H1 (cell line): Measurements from ENCODE around the gene DNM2. TPM values are rescaled to one million over a fixed set of nuclear protein-coding genes. Genes with fewer than 3 reads are reported as not detected.

Experiments used
- CTCF ChIA-PET: fragments of 300-600 bp; sonication (Branson Sonifier 250); formaldehyde crosslinking; loops from one replicate; lab custom pipeline; 2021; ENCODE audit not compliant: partially characterized antibody; lab: Charles Lee
- POLR2A ChIA-PET: fragments of 300-600 bp; sonication (Branson Sonifier 250); formaldehyde crosslinking; loops from one replicate; lab custom pipeline; 2021; ENCODE audit warnings: inconsistent platforms; ENCODE audit not compliant: partially characterized antibody; lab: Charles Lee
- DNase-seq, 2 experiments: peaks; one replicate each; pipeline versions ENCODE4 v3.0.0 to v3.0.0-alpha.2; 2010 to 2022; ENCODE audit warnings: low spot score in 2 of 2, low read depth in 1 of 2, mixed read lengths in 1 of 2
- FAIRE-seq: peaks from 2 replicates; lab custom pipeline; 2011; peaks lifted over from hg19 to GRCh38; lab: Jason Lieb, UNC
- H2AFZ ChIP-seq: 2 replicates; pipeline ENCODE4 v1.8.1; 2012; ENCODE audit warnings: low read length, inconsistent platforms
- H2AK5ac ChIP-seq: 2 replicates; pipeline ENCODE4 v1.6.1; 2013; ENCODE audit warnings: low read depth, low read length
- H2BK120ac ChIP-seq: replicated peaks from 2 replicates; pipeline ENCODE3; 2013; ENCODE audit warnings: low read depth, low read length, inconsistent platforms
- H2BK12ac ChIP-seq: 2 replicates; pipeline ENCODE4 v1.6.1; 2013; ENCODE audit warnings: low read depth, low read length
- H2BK15ac ChIP-seq: 2 replicates; pipeline ENCODE4 v1.6.1; 2013; ENCODE audit warnings: low read length
- H2BK20ac ChIP-seq: 2 replicates; pipeline ENCODE4 v1.6.1; 2013; ENCODE audit warnings: low read length
- H2BK5ac ChIP-seq: 2 replicates; pipeline ENCODE4 v1.6.1; 2013; ENCODE audit warnings: low read depth, low read length
- H3K14ac ChIP-seq: 2 replicates; pipeline ENCODE4 v1.6.1; 2013; ENCODE audit warnings: inconsistent platforms; ENCODE audit not compliant: insufficient read length
- H3K18ac ChIP-seq: 2 replicates; pipeline ENCODE4 v1.6.1; 2013; ENCODE audit warnings: low read length; ENCODE audit errors: extremely low read depth
- H3K23ac ChIP-seq: 2 replicates; pipeline ENCODE4 v1.6.1; 2013; ENCODE audit warnings: inconsistent platforms; ENCODE audit not compliant: insufficient read length
- H3K23me2 ChIP-seq: 2 replicates; pipeline ENCODE4 v1.6.1; 2013; ENCODE audit warnings: low read depth, low read length
- H3K27ac ChIP-seq: 2 replicates; pipeline ENCODE4 v1.6.1; 2011; ENCODE audit warnings: low read depth, low read length, inconsistent platforms
- H3K27me3 ChIP-seq, 4 experiments: replicated peaks in 1 of 4; 1 replicate in 1 of 4; 2 replicates in 3 of 4; pipeline versions ENCODE4 v1.6.1 to v1.8.1; 2011 to 2013; ENCODE audit warnings: low read length in 3 of 4, mild to moderate bottlenecking in 3 of 4, inconsistent platforms in 2 of 4, mixed read lengths in 2 of 4, moderate library complexity in 1 of 4; ENCODE audit not compliant: control insufficient read depth in 3 of 4, insufficient read depth in 3 of 4; ENCODE audit errors: extremely low read depth in 1 of 4
- H3K36me3 ChIP-seq, 4 experiments: 2 replicates each; pipeline versions ENCODE4 v1.6.1 to v1.8.1; 2011 to 2013; ENCODE audit warnings: mild to moderate bottlenecking in 4 of 4, low read length in 3 of 4, moderate library complexity in 2 of 4, control low read depth in 1 of 4, inconsistent platforms in 1 of 4; ENCODE audit not compliant: insufficient read depth in 4 of 4, control insufficient read depth in 2 of 4
- H3K4ac ChIP-seq: replicated peaks from 2 replicates; pipeline ENCODE3; 2013; ENCODE audit warnings: low read length, low read depth, mixed read lengths, inconsistent platforms; ENCODE audit not compliant: insufficient read length
- H3K4me1 ChIP-seq, 4 experiments: replicated peaks in 1 of 4; 1 replicate in 1 of 4; 2 replicates in 3 of 4; pipeline versions ENCODE4 v1.6.1 to v1.8.1; 2011 to 2013; ENCODE audit warnings: low read length in 3 of 4, inconsistent platforms in 2 of 4, mixed read lengths in 1 of 4; ENCODE audit not compliant: insufficient read depth in 4 of 4, control insufficient read depth in 3 of 4
- H3K4me2 ChIP-seq, 2 experiments: 2 replicates each; pipeline versions ENCODE4 v1.6.1 to v1.8.1; 2011 to 2013; ENCODE audit warnings: low read depth in 2 of 2, low read length in 2 of 2, control low read depth in 1 of 2, inconsistent platforms in 1 of 2, mild to moderate bottlenecking in 1 of 2; ENCODE audit not compliant: insufficient read depth in 1 of 2
- H3K4me3 ChIP-seq, 4 experiments: fragments of 200-600, 300-600 bp in 1 of 4; sonication (generic), shearing (Covaris generic), sonication (Bioruptor Twin) in 1 of 4; 2 replicates each; pipeline versions ENCODE4 v1.5.1 to v1.8.1; 2011 to 2016; ENCODE audit warnings: low read length in 4 of 4, low read depth in 3 of 4, control low read depth in 2 of 4, inconsistent platforms in 2 of 4, mild to moderate bottlenecking in 2 of 4, mixed read lengths in 1 of 4, moderate library complexity in 1 of 4; ENCODE audit not compliant: insufficient read depth in 2 of 4; ENCODE audit errors: extremely low read depth in 1 of 4
- H3K56ac ChIP-seq: replicated peaks from 2 replicates; pipeline ENCODE3; 2013; ENCODE audit warnings: low read depth, mild to moderate bottlenecking, mixed read lengths, low read length, inconsistent platforms; ENCODE audit not compliant: insufficient read length
- H3K79me1 ChIP-seq: 2 replicates; pipeline ENCODE4 v1.6.1; 2013; ENCODE audit warnings: low read depth, low read length, control low read depth
- H3K79me2 ChIP-seq, 2 experiments: 2 replicates each; pipeline versions ENCODE4 v1.6.1 to v1.8.1; 2012 to 2013; ENCODE audit warnings: low read length in 2 of 2, mild to moderate bottlenecking in 2 of 2, inconsistent platforms in 1 of 2; ENCODE audit not compliant: insufficient read depth in 2 of 2, control insufficient read depth in 1 of 2
- H3K9ac ChIP-seq, 4 experiments: replicated peaks in 1 of 4; 1 replicate in 1 of 4; 2 replicates in 3 of 4; pipeline versions ENCODE4 v1.6.1 to v1.8.1; 2011 to 2013; ENCODE audit warnings: low read depth in 3 of 4, low read length in 3 of 4, control low read depth in 2 of 4, mild to moderate bottlenecking in 2 of 4, moderate library complexity in 2 of 4, inconsistent platforms in 1 of 4; ENCODE audit errors: extremely low read depth in 1 of 4
- H3K9me3 ChIP-seq, 2 experiments: 2 replicates each; pipeline versions ENCODE4 v1.6.1 to v1.8.1; 2012 to 2013; ENCODE audit warnings: mild to moderate bottlenecking in 2 of 2, moderate library complexity in 2 of 2, control low read depth in 1 of 2, inconsistent platforms in 1 of 2, low read depth in 1 of 2, low read length in 1 of 2, mixed read lengths in 1 of 2; ENCODE audit not compliant: insufficient read depth in 2 of 2
- H4K20me1 ChIP-seq, 2 experiments: replicated peaks in 1 of 2; 2 replicates each; pipeline versions ENCODE3 to v1.8.1; 2011 to 2013; ENCODE audit warnings: inconsistent platforms in 2 of 2, low read length in 2 of 2, mild to moderate bottlenecking in 1 of 2; ENCODE audit not compliant: insufficient read depth in 2 of 2, control insufficient read depth in 1 of 2
- H4K5ac ChIP-seq: 2 replicates; pipeline ENCODE4 v1.6.1; 2013; ENCODE audit warnings: low read length, low read depth, mixed read lengths, inconsistent platforms; ENCODE audit not compliant: insufficient read length
- H4K8ac ChIP-seq: 2 replicates; pipeline ENCODE4 v1.8.0; 2013; ENCODE audit warnings: mild to moderate bottlenecking, moderate library complexity, low read length, inconsistent platforms; ENCODE audit not compliant: insufficient read depth; ENCODE audit errors: extremely low read depth
- H4K91ac ChIP-seq: replicated peaks from 2 replicates; pipeline ENCODE3; 2013; ENCODE audit warnings: low read length, mixed read lengths, inconsistent platforms; ENCODE audit not compliant: insufficient read length
- CBX5 ChIP-seq: fragments of 300-800, 300-1000 bp; sonication (generic); IDR thresholded peaks from 2 replicates; pipeline ENCODE4 v1.7.1; 2016; ENCODE audit warnings: antibody characterized with exemption, low read length, low read depth
- JUN ChIP-seq: IDR thresholded peaks from 2 replicates; pipeline ENCODE4 v1.6.1; 2011; ENCODE audit warnings: low read depth, mild to moderate bottlenecking, improper control_type of control experiment, low read length
- KDM1A ChIP-seq: fragments of 200-600, 300-600 bp; sonication (generic); IDR thresholded peaks from 2 replicates; pipeline ENCODE4 v1.7.1; 2016; ENCODE audit warnings: mild to moderate bottlenecking, low read length, borderline replicate concordance
- KDM5A ChIP-seq: fragments of 200-600 bp; IDR thresholded peaks from 2 replicates; pipeline ENCODE4 v1.7.1; 2012; ENCODE audit warnings: mild to moderate bottlenecking, low read length, inconsistent platforms, mixed read lengths
- SIX5 ChIP-seq: IDR thresholded peaks from 2 replicates; pipeline ENCODE4 v1.6.1; 2011; ENCODE audit warnings: mild to moderate bottlenecking, low read depth, low read length
- TCF12 ChIP-seq: IDR thresholded peaks from 2 replicates; pipeline ENCODE4 v1.6.1; 2011; ENCODE audit warnings: low read depth, mild to moderate bottlenecking, low read length
- TEAD4 ChIP-seq: IDR thresholded peaks from 2 replicates; pipeline ENCODE4 v1.6.1; 2012; ENCODE audit warnings: low read depth, low read length, inconsistent platforms, mixed read lengths
- WGBS, 2 experiments: shearing (Covaris generic) in 1 of 2; methylation state at CpG; one replicate each; pipeline versions ENCODE4 v1.1.6 to v1.1.7; 2013 to 2015; ENCODE audit warnings: low lambda C conversion rate in 2 of 2, mixed read lengths in 2 of 2, inconsistent platforms in 1 of 2, low coverage in 1 of 2, missing lambda C conversion rate in 1 of 2; ENCODE audit not compliant: insufficient replicate concordance in 2 of 2, insufficient coverage in 1 of 2, insufficient read length in 1 of 2; ENCODE audit errors: extremely low coverage in 1 of 2, missing lambda C conversion rate in 1 of 2; 5-methylcytosine and 5-hydroxymethylcytosine counted together
- polyA plus RNA-seq, 7 experiments: library from polyadenylated mRNA; depleted of rRNA in 3 of 7; stranded (reverse) in 5 of 7; unstranded in 2 of 7; fragments of >200 nt in 5 of 7; fragments of 200-250 nt in 2 of 7; gene quantifications; 1 replicate in 5 of 7; 2 replicates in 1 of 7; 4 replicates in 1 of 7; pipeline versions ENCODE4 v1.2.1 to v1.2.3, GENCODE V29; 2011 to 2013; ENCODE audit warnings: missing spikeins in 2 of 7, mixed read lengths in 2 of 7
- total RNA-seq: library from RNA; stranded (reverse); fragmentation: NEBNext Ultra II Directional; extraction: Animal tissue kit (Norgen Biotek cat#: 25700); gene quantifications from 2 replicates; pipeline ENCODE4 v1.2.1, GENCODE V29; 2021
- TF ChIP-seq, protein P1 (sequence below): IDR thresholded peaks from 2 replicates; pipeline ENCODE4 v1.6.1; 2012; ENCODE audit warnings: inconsistent platforms

Gene DNM2
- total and polyA plus RNA-seq, 2 of the 8 experiments (the other 6 are each of a cell fraction or from before 2014, with no cell fraction given), result 61.9 to 120 TPM

DNA sequence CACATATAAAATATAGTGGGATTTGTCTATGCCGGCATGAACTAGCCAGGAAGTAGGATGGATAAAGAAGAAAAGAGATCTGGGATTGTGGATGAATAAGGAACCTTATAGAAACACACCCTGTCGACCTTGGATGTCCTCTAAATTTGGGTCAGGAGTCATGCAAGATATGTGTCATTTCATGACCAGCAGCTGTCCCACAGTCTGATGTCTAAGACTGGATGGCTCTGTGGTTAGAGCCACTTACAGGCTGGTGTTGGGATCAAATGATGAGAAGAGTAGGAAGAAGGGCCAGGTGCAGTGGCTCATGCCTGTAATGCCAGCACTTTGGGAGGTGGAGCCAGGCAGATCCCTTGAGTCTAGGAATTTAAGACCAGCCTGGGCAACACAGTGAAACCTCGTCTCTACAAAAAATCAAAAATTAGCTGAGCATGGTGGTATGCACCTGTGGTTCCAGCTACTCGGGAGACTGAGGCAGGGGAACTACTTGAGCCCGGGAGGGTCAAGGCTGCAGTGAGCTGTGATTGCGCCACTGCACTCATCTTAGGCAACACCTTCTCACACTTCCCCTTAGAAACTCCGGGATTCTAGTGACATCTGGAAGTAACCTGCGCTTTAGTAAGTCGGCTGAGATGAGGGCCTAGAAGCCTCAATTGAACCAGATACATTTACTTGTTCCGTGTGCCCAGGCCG is 87.3 kb downstream of the DNM2 start:
- no peak overlapping the region for H3K56ac ChIP-seq
- H3K27me3 ChIP-seq, result no peaks in the 10 kb centered on the region
- H3K79me2 ChIP-seq, result no peaks in the 10 kb centered on the region
- no peak overlapping the region for H3K14ac ChIP-seq
- H3K4me3 ChIP-seq, result no peak overlapping the region
- H3K36me3 ChIP-seq, result peaks cover 0 to 24% (median 10%) of the 10 kb centered on the region in 4 experiments; a peak in 5 of 8 replicates
- POLR2A ChIA-PET, result no interaction called here
- no peak overlapping the region for H4K5ac ChIP-seq
- FAIRE-seq (no peak), DNase-seq (no peak)
- no peak overlapping the region for H3K4ac ChIP-seq
- no peak overlapping the region for H3K18ac ChIP-seq
- no peaks in the 10 kb centered on the region for H3K9me3 ChIP-seq
- no peak overlapping the region for H2BK5ac ChIP-seq
- H2AK5ac ChIP-seq, result no peak overlapping the region
- no peak overlapping the region for H2BK20ac ChIP-seq
- CTCF ChIA-PET, result interaction anchor here (0.8 to 1.4 kb wide), 4 partner anchors 9 to 52 kb away, joined by 3 to 4 read pairs (median 4); no protein-coding TSS in a partner anchor
- H3K23ac ChIP-seq, result no peak overlapping the region
- H2BK120ac ChIP-seq, result no peak overlapping the region
- H3K23me2 ChIP-seq, result no peaks in the 10 kb centered on the region
- H3K9ac ChIP-seq, result no peak overlapping the region
- H4K20me1 ChIP-seq, result peaks cover 0 to 3% of the 10 kb centered on the region in 2 experiments
- WGBS, 2 experiments, result 91% methylated on average over 11 of the region's 11 CpGs; no CpG with 5 or more reads in 1 of the 2 experiments
- H2BK15ac ChIP-seq, result no peak overlapping the region
- H4K91ac ChIP-seq, result no peak overlapping the region
- no peak overlapping the region for H2AFZ ChIP-seq
- H3K4me1 ChIP-seq, result no peaks in the 10 kb centered on the region
- no peak for TF ChIP-seq CBX5
- no peak for TF ChIP-seq KDM1A
- TF ChIP-seq, protein P1, sequence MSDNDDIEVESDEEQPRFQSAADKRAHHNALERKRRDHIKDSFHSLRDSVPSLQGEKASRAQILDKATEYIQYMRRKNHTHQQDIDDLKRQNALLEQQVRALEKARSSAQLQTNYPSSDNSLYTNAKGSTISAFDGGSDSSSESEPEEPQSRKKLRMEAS, result no peak
- TF ChIP-seq SIX5, result no peak
- TF ChIP-seq KDM5A, result no peak
- no peak for TF ChIP-seq TEAD4
- no peak for TF ChIP-seq TCF12
- no peak for TF ChIP-seq JUN
- no peak overlapping the region for H2BK12ac ChIP-seq
- H3K27ac ChIP-seq, result no peak overlapping the region
- H3K79me1 ChIP-seq, result no peaks in the 10 kb centered on the region
- H4K8ac ChIP-seq, result peak overlapping the region; percentile 66; the same call in 1 of the 2 replicates
- H3K4me2 ChIP-seq, result no peak overlapping the region
